NCI-H2029 treated with DMSO at 0.1 percent for 48 hours (cell line): Measurements from ENCODE around the gene LIME1.
A peak's percentile ranks its signal among the peaks of the same experiment; 100 is the strongest.

Experiments
- DNase-seq: peaks from one replicate; lab custom pipeline; 2025; lab: John Stamatoyannopoulos, UW

Gene LIME1

DNA sequence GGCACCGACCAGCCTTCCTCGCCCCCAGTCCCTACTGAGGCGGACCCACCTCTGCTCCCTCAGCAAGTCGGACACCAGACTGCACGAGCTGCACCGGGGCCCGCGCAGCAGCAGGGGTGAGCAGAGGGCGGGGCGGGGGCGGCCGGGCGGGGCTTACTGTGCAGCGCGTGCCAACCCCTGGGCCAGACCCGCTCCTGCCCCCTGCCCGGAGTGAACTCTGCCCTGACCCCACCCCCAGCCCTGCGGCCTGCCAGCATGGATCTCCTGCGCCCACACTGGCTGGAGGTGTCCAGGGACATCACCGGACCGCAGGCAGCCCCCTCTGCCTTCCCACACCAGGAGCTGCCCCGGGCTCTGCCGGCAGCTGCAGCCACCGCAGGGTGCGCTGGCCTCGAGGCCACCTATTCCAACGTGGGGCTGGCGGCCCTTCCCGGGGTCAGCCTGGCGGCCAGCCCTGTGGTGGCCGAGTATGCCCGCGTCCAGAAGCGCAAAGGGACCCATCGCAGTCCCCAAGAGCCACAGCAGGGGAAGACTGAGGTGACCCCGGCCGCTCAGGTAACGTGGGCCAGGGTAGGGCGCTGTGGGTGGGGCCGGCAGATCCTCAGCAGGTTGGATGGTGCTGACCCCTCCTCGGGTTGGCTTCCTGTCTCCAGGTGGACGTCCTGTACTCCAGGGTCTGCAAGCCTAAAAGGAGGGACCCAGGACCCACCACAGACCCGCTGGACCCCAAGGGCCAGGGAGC lies 1.7 kb downstream of the LIME1 start:
- no peak for DNase-seq

DNA sequence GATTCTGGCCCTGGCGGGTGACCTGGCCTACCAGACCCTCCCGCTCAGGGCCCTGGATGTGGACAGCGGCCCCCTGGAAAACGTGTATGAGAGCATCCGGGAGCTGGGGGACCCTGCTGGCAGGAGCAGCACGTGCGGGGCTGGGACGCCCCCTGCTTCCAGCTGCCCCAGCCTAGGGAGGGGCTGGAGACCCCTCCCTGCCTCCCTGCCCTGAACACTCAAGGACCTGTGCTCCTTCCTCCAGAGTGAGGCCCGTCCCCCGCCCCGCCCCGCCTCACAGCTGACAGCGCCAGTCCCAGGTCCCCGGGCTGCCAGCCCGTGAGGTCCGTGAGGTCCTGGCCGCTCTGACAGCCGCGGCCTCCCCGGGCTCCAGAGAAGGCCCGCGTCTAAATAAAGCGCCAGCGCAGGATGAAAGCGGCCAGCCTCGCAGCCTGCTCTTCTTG lies 2.2 kb downstream of the LIME1 start:
- DNase-seq, result no peak

DNA sequence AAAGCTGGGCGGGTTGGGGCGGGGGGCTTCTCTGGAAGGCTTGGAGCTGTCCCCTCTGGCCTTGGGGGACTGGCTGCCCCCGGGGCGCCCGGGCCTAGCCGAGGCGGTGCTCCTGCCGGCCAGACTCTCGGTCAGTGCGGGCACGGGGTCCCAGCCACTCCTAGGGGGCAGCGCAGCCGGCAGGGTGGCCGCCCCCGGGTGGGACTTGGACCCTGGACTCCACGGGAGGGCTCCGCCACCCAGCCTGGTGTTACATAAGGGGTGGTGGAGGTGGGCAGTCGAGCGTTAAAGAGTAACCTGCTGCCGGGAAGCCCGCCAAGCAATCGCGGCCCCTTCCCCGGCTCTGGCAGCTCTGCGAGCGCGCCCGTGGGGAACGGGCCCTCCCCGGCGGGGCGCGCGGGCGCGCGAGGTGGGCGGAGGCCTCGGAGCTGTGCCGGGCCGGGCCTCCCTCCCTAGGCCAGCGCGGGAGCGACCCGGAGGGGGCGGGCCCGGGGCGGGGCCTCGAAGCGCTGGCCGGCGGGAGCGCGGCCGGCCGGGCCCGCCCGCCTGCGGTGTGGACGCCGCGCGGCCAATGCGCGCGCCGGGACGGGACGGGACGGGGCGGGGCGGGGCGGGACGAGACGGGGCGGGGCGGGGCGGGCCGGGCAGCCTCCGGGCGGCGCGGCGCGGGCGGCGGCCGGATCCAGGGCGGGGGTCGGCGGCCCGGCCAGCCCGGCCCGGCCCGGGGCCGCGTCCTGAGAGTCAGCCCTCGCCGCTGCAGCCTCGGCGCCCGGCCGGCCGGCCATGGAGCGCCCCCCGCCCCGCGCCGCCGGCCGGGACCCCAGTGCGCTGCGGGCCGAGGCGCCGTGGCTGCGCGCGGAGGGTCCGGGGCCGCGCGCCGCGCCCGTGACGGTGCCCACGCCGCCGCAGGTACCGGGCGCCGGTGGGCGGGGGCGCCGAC lies 2.9 kb downstream of the LIME1 start, which contains the start of gene SLC2A4RG:
Gene SLC2A4RG (plus strand): TSS at position 647 of the 940 bp plus-strand sequence. CDS start 137 bp downstream, at position 784.
- no peak for DNase-seq

DNA sequence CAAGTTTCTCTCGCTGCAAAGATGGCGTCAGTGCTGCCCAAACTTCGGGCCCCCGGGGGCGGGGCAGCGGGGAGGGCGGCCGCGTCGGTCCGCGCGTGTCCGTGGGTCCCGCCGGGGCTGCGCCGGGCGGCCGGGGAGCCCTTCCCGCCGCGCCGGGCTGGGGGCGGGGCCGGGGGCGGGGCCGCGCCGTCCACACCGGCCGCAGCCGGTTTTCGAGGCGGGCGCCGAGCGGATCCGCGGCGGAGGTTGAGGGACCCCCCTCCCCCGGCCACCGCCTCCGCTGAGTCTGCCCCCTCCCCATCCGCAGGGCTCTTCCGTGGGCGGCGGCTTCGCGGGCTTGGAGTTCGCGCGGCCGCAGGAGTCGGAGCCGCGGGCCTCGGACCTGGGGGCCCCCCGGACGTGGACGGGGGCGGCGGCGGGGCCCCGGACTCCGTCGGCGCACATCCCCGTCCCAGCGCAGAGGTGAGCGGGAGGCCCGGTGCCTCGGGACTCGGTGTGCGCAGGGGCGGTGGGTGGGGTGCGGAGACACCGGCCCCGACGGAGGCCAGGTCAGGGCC lies 3.7 kb downstream of the LIME1 start:
- DNase-seq, result no peak

DNA sequence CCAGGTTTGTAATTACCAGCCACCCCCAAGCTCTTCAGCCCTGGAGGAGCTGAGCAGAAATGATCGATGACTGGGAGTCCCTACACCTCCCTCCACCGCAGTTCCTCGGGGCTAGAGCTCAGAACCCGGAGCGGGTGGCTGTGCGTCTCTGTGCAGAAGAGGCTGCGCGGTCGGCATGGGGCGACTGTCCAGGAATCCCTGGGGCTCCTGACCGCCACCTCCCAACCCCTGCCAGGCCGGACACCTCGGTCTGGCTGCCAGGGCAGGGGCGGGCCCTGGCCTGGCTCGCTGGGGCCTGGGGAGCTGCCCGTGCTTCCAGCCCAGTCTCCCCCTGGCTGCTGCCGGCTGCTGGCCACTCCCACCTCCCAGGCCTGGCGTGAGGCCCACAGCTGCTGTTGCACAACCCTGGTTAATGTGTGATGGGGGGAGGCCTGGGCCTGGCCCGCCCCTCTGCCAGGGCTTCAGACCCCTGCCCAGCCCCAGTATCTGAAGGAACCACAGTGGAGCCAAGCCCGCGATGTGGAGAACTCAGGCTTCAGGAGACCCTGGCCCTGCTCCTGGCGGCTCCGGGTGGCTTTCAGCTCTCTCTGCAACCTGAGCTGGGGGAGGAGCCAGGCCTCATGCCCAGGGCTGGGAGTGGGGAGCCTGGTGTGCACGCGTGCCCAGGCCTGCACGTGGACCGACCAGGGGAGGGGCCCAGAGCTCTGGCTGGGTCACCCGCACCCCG lies 4.3 kb downstream of the LIME1 start:
- DNase-seq, result peak; percentile 10

DNA sequence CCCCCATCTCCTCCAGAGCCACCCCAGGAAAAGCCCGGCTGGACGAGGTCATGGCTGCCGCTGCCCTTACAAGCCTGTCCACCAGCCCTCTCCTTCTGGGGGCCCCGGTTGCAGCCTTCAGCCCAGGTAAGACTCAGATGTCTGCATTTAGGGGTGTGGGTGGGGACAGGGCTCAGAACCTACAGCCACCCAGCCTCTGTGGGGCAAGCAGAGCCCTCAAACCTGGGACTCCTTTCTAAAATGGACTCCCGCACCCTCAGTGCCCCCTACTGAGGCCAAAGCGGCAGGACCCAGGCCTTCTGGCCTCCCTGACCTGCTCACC lies 4.9 kb downstream of the LIME1 start:
- DNase-seq, result no peak

DNA sequence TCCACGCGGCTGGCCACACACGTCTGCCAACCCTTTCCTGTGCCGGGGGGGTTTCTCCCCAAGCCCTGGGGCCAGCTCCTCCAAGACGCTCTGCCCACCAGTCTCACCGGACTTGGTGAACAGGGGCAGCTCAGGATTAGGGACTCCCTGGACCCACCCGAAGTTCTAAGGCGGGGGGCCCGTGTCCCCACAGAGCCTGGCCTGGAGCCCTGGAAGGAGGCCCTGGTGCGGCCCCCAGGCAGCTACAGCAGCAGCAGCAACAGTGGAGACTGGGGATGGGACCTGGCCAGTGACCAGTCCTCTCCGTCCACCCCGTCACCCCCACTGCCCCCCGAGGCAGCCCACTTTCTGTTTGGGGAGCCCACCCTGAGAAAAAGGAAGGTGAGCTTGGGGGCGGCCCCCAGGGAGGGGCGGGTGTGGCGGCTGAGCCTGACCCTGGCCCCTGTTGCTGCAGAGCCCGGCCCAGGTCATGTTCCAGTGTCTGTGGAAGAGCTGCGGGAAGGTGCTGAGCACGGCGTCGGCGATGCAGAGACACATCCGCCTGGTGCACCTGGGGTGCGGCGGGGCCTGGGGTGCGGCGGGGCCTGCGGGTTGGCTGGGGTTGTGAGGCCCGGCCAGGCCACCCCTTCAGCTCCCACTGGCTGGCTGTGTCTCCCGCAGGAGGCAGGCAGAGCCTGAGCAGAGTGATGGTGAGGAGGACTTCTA lies 5.4 kb downstream of the LIME1 start:
- DNase-seq, result no peak

DNA sequence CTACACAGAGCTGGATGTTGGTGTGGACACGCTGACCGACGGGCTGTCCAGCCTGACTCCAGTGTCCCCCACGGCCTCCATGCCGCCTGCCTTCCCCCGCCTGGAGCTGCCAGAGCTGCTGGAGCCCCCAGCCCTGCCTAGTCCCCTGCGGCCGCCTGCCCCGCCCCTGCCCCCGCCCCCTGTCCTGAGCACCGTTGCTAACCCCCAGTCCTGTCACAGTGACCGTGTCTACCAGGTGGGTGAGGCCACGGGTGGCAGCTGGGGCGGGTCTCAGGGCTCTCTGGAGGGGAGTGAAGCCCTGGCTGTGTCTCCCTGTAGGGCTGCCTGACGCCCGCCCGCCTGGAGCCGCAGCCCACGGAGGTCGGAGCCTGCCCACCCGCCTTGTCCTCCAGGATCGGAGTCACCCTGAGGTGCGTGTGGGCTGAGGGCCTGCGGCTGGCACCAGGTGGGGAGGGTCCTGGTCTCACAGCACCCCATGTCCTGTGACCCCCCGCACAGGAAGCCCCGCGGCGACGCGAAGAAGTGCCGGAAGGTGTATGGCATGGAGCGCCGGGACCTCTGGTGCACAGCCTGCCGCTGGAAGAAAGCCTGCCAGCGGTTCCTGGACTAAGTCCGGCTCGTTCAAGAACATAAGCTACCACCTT lies 6.0 kb downstream of the LIME1 start:
- DNase-seq, result no peak

DNA sequence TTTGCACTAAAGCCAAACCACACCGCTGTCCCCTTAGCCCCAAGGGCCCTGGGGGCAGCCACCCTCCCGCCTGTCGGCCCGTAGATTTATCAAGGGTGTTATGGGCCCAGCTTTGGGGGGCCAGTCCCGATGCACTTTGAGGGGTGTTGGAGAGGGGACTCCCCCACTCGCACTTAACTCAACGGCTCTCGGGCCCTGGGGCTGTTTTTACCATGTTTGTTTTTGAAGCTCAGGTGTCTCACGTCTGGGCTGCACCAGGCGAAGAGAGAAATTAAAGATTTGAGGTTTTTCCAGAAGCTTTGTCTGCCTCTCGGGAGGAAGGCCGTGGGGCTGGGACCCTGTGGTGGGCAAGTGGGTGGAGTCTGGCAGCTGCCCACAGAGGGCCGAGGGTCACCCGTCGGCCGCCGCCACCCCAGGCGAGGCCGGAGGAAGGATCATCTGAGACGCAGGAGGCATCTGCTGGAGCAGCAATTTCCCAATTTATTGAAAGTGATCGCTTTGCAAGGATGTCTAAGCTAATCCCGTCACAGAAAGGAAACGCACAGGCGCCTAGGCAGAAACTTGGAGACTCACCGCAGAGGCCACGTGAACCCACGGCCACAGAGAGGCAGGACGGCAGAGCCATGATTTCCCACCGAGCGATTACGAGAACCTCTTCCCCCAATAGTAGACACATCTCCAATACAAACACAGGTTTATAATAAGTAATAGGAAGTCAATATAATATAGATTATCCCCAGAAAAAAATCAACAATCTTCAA lies 6.9 kb downstream of the LIME1 start:
- no peak for DNase-seq

DNA sequence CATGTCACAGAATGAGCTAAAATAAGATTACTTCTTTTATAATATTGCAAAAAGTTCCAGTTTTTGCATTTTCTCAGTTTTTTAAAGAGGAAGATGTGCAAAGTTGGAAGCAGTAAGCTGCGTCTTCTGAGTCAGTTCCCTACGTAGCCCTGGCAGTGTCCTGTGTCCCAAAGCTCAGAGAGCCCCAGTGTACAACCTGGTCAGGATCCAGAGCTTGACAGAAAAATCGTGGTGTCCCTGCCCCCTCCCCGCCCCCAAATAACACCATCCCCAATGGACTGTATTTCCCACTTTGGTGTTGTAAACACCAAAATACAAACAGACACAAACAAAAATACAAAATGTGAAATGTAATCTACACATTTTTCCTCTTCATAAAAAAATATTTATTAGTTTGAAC lies 7.7 kb downstream of the LIME1 start:
- DNase-seq, result no peak

DNA sequence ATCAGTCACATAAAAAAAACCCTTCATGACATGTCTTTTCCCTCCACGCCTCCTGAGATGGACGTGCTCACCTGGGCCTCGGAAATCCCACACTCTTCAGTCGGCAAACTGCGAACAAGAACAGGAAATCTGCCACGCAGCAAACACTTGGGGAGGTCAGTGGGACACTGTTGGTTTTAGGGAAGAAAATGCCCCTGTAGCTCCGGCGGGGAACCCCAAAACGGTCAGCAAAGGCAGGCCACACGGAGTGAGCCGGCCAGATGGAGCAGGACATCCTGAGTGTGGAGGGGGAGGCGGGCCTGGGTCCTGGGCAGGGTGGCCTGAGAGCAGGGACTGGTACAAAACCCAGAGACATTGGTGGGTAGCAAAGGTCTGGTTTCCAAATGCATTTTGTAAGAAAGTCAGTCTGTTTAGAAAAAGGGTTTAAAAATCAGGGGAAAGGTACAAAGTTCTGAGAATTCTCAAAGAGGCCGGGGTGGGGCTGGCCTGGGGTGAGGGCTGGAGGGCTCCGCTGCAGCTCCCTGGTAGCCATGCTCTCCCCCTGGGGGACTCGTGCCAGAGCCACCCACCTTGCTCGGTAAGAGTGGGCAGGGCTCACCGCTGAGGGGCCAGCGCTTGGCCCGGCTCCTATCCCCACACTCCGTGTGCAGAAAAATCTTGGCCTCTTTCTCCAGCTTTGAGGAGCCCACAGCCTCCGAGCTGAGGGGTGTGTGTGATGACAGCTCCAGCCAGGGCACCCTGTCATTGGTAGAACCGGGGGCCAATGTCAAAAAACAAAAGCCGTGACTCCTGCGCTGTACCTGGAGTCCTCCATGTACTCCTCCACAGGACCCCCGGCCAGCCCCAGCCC lies 8.3 kb downstream of the LIME1 start:
- DNase-seq, result no peak

DNA sequence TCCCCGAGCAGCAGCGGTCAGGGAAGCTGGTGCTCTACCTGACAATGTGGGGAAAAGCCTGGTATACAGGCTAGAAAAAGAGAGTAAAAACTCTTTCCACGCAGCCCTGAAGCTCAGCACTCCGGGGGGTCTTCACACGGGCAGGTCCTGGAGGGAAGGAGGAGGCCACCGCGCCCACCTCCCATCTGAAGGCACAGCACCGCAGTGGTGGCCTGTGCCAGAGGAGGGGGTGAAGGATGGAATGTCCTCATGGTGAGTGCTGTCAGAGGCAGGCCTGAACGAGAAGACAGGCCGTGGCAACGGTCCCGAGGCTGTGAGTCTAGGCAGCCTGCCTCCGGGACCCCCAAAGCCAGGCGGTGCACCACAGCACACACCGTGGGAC lies 9.0 kb downstream of the LIME1 start:
- no peak for DNase-seq

DNA sequence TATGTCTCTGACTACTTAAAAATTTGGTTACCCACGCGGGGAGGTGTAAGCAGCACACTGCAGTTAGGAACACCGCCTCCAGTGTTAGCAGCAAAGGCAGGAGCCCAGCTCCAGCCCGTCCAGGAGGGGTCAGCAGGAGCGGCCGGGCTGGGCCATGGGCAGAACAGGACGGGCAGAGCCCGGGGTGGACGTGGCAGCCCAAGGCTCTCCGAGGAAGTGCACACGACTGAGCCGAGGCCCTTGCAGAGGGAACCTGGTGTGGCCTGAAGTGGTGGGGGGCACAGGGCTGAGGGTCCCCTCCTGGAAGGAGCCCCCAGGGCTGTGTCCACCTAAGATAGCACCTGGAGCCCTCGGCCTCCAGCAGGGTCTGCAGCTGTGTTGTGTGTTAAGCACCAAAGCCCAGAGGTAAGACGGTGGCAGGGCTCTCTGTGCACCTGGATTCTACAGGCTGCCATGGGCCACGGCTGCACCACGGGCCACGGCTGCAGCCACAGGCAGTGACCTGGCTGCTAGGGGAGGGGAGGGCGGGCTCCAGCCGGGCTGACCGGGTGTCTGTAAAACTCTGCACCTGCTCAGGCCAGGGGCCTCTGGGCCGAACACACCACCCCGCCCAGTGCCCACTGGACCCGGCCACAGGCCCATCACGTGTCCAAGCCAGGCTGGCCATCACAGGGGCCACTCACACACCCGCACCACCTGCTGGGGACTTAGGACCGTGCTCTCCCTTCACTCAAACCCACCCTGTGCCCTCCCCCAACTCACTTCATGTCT lies 9.7 kb downstream of the LIME1 start:
- no peak for DNase-seq

DNA sequence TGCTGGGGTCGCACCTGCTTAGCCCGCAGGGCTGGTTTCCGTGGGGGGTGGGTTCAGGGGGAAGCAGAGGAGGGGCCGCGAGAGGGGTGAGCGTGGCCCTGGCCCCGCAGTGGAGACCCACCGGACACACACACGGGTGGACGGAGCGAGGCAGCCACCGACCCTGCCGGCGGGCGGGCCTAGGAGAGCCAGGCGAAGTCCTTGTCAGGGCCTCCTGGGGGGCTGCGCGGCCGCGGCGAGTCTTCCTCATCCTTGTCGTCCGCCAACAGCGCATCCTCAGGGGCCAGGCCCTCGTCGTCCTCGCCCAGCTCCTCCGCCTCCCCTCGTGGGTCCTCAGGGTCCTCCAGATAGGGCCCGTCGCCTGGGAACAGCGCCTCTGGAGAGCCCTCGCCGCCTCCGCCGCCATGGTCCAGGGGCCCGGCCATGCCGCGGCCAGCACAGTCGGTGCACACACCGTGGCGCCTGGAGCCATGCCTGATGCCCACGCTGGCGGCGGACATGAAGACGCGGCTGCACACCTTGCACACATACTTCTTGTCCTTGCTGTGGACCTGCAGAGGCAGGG lies 10.4 kb downstream of the LIME1 start:
- DNase-seq, result no peak

DNA sequence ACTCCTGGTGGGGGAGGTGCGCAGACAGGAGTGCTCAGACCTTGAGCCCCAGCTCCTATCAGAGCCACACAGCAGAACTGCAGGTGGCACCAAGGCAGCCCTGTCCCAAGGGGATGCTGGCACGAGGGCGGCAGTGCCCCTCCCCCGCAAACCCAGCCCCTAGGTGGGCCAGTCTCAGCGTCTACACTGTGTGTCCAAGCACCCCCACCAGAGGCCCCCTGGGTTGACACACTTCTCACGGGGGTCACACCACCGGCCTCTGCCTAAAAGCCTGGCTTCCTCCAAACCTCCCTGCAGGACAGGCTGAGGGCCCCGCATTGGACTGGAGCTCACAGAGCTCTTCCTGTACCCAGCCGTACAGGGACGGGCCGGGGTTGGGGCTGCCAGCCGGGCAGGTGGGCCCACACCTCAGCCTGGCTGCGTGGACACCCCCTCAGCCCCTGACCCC lies 11.2 kb downstream of the LIME1 start:
- DNase-seq, result no peak

DNA sequence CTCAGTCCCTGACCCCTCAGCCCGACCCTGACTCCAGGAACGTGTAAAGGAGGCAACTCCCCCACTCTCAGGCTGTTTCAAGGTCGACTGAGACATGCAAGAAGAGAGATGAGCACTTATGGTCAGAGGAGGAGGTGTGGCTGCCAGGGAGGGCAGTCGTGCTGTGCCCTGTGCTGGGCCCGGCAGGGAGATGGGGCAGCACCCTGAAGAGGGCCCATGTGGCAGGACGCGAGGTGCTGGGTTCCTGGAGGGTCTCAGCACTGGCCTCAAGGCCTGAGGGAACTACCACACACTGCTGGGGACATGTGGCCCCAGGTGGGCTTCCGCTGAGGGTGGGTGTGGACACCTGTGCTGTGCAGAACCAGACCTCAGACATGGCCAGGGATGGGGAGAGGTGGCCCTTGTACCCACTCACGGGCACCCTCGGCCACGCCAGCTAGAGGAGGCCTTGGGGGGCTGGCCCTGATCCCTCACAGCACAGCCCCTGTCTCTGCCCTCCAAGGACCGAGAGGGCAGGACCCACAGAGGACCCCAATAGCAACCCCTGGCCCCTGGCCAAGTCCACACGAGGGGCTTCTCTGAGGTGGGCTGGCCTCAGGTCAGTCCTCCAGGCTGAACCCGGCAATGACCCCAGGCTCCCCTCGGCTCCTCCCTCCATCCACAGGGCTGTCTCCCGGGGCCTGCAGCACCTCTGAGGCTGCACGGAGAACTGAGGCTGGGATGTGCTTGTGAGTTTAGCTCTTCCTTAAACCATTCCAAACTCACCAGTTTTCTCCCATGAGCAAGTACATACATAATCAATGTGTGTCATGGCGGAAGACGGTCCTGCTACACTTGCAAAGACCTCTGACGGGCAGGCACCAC lies 11.8 kb downstream of the LIME1 start:
- DNase-seq, result no peak

DNA sequence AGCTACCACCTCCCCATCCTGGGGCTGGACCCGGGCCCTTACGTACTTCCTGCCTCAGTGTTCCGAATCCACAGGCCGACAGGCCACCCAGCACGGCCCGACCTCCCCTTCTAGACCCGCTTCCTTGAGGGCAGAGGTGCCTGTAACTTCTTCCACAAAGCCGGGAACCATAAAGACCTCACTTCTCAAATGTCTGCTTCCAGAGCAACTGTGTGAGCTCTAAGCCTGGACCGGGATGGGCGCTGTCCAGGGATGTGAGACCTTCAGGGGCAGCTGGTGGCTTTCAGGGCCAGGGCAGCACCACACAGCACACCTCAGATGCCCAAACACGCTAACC lies 12.4 kb downstream of the LIME1 start:
- DNase-seq, result no peak
